ENCODE measurements around the gene OR52K2.

DNA sequence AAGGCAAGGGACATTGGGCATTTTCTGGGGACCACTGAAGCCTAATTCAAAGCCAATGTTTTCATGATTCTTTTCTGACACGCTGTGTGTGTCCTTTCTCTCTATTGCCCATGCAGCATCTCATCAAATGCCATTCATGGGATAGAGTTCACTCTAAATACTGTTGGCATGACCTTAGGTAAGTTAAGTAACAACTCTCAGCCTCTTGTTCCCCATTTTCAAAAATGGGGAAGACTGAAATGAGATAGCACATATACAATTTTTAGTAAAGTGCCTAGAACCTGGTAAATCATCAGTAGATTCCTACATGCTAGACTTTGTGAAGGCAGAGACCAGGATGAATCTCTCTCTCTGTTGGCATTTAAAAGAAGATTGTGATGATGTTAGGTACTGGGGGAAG, 12.7 kb upstream of the OR52K2 start:
- TF ChIP-seq, protein P1, sequence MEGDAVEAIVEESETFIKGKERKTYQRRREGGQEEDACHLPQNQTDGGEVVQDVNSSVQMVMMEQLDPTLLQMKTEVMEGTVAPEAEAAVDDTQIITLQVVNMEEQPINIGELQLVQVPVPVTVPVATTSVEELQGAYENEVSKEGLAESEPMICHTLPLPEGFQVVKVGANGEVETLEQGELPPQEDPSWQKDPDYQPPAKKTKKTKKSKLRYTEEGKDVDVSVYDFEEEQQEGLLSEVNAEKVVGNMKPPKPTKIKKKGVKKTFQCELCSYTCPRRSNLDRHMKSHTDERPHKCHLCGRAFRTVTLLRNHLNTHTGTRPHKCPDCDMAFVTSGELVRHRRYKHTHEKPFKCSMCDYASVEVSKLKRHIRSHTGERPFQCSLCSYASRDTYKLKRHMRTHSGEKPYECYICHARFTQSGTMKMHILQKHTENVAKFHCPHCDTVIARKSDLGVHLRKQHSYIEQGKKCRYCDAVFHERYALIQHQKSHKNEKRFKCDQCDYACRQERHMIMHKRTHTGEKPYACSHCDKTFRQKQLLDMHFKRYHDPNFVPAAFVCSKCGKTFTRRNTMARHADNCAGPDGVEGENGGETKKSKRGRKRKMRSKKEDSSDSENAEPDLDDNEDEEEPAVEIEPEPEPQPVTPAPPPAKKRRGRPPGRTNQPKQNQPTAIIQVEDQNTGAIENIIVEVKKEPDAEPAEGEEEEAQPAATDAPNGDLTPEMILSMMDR (IDR thresholded peaks at IDR 0.05) = no peak
- TF ChIP-seq POLR2AphosphoS5 (IDR thresholded peaks at IDR 0.05) = no peak
- TF ChIP-seq POLR2A (IDR thresholded peaks at IDR 0.05) = no peak

All from breast epithelium (tissue), 3 donors.